ENCODE measurements around the gene BTBD8. TPM values are rescaled to one million over a fixed set of nuclear protein-coding genes. Genes with fewer than 3 reads are reported as not detected.
A peak's percentile ranks its signal among the peaks of the same experiment; 100 is the strongest.

BTBD8 gene
- total and polyA plus RNA-seq, 9 of the 15 experiments (the other 6 are each of a cell fraction or from before 2014, with no cell fraction given), result 0.46 to 2.3 (median 1.2) TPM

DNA sequence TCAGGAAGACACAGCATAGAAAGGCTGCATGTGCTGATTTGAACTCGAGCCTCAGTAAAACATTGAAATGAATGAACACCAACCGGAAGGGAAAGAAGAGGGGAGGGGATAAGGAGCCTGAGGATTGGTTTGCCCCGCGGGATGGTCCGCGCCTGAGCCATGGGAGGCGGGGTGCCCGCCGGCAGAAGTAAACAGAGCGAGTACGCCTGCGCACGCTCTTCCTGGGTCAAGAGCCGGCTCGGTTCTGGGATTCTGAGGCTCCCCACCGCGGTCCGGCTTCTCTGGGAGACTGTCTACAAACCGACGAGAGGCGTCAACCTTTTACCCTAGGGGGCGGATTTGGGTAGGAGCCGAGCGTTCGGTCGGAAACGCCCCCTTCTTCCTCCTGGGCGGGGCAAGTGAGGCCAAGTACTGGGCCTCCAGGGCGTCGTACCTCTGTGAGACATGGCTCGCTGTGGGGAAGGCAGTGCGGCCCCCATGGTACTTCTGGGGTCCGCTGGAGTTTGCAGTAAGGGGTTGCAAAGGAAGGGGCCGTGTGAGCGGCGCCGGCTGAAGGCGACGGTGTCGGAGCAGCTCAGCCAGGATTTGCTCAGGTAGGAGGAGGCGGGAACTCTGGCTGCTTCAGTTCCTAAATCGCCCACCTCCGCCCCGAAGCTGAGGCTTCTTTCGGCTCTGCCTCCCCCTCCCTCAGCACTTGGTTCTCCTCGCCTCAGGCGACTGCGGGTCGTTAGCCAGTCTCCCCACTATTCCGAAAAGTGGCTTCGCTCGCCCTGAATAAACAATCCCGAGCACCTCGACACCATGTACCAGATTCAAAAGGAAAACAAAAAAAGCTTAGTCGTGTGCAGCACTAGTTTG is at the start of gene BTBD8 (continued):
- no peak for TF ChIP-seq RNF219 (CRISPR knock-in tag; IDR thresholded peaks at IDR 0.05)
- TF ChIP-seq MED1 (CRISPR knock-in tag; IDR thresholded peaks at IDR 0.05; ENCODE audit: borderline replicate concordance), result no peak
- no peak for TF ChIP-seq RERE (CRISPR knock-in tag; IDR thresholded peaks at IDR 0.05; ENCODE audit: borderline replicate concordance)
- TF ChIP-seq ZBED1 (IDR thresholded peaks at IDR 0.05), result no peak
- TF ChIP-seq ZNF398 (CRISPR knock-in tag; IDR thresholded peaks at IDR 0.05), result no peak
- no peak for TF ChIP-seq NR1H2 (CRISPR knock-in tag; IDR thresholded peaks at IDR 0.05)
- peak; percentile 48 for TF ChIP-seq TAF1 (IDR thresholded peaks at IDR 0.05; ENCODE audit: control insufficient read depth, extremely low read depth, insufficient read depth, low read length, severe bottlenecking)
- no peak for TF ChIP-seq SAFB (IDR thresholded peaks at IDR 0.05; ENCODE audit: borderline replicate concordance, low read depth, low read length)
- TF ChIP-seq ZNF146 (CRISPR knock-in tag; IDR thresholded peaks at IDR 0.05; ENCODE audit: unreplicated experiment), result no peak
- TF ChIP-seq CTCF (IDR thresholded peaks at IDR 0.05 in 2 of 3, conservative IDR thresholded peaks at IDR 0.05 in 1 of 3; ENCODE audit: insufficient read depth in 2 of 3, low read depth in 1 of 3, low read length in 3 of 3), result peak in 2 of 3 experiments; percentile 25 to 28; a peak in 1 of 6 replicates
- 0 out of 2 replicates have a peak, but pooled peaks have one; percentile 18 for TF ChIP-seq ZEB2 (IDR thresholded peaks at IDR 0.05)
- peak; percentile 14 to 66; a peak in 1 of 4 replicates for TF ChIP-seq SIN3A (IDR thresholded peaks at IDR 0.05; ENCODE audit: borderline replicate concordance in 2 of 2, control insufficient read depth in 1 of 2, low read depth in 2 of 2, low read length in 2 of 2)
- no peak for TF ChIP-seq CBX5 (IDR thresholded peaks at IDR 0.05; ENCODE audit: borderline replicate concordance, low read depth)
- no peak for TF ChIP-seq NEUROD1 (IDR thresholded peaks at IDR 0.05; ENCODE audit: borderline replicate concordance, low read depth, low read length, partially characterized antibody)

Data from K562 (cell line).